Fibroblast of lung (primary cell): Measurements from ENCODE around the gene MYOZ1. TPM values are rescaled to one million over a fixed set of nuclear protein-coding genes. Genes with fewer than 3 reads are reported as not detected.

Experiments
- DNase-seq, 2 donors: peaks; one replicate each; pipeline versions ENCODE4 v3.0.0 to v3.0.0-alpha.2; 2010; ENCODE audit warnings: low read depth in 2 of 2
- H2AFZ ChIP-seq: 2 replicates; pipeline ENCODE4 v1.5.1; 2012; ENCODE audit warnings: low read length, control low read depth, inconsistent platforms
- H3K27ac ChIP-seq: 2 replicates; pipeline ENCODE4 v1.5.1; 2011; ENCODE audit warnings: low read length, control low read depth; ENCODE audit not compliant: insufficient read depth
- H3K27me3 ChIP-seq: 2 replicates; pipeline ENCODE4 v1.5.1; 2011; ENCODE audit warnings: mild to moderate bottlenecking, low read length; ENCODE audit not compliant: control insufficient read depth, insufficient read depth
- H3K36me3 ChIP-seq: 2 replicates; pipeline ENCODE4 v1.5.1; 2011; ENCODE audit warnings: low read length; ENCODE audit not compliant: control insufficient read depth, insufficient read depth
- H3K4me1 ChIP-seq: 2 replicates; pipeline ENCODE4 v1.5.1; 2011; ENCODE audit warnings: low read length; ENCODE audit not compliant: control insufficient read depth, insufficient read depth; ENCODE audit errors: extremely low read depth
- H3K4me2 ChIP-seq: 2 replicates; pipeline ENCODE4 v1.5.1; 2011; ENCODE audit warnings: low read length, control low read depth; ENCODE audit not compliant: insufficient read depth; ENCODE audit errors: extremely low read depth
- H3K4me3 ChIP-seq, 4 experiments: fragments of 200-600 bp in 1 of 4; sonication (generic) in 1 of 4; replicated peaks in 1 of 4; 2 replicates each; pipeline ENCODE4 v1.5.1; 2011 to 2016; ENCODE audit warnings: low read length in 4 of 4, low read depth in 3 of 4, mild to moderate bottlenecking in 3 of 4, control low read depth in 2 of 4, inconsistent platforms in 1 of 4, mixed read lengths in 1 of 4; ENCODE audit not compliant: insufficient read depth in 1 of 4; ENCODE audit errors: control extremely low read depth in 1 of 4
- H3K79me2 ChIP-seq: 2 replicates; pipeline ENCODE4 v1.5.1; 2012; ENCODE audit warnings: mild to moderate bottlenecking, low read length, inconsistent platforms; ENCODE audit not compliant: control insufficient read depth, insufficient read depth
- H3K9ac ChIP-seq: 2 replicates; pipeline ENCODE4 v1.5.1; 2011; ENCODE audit warnings: mild to moderate bottlenecking, low read length, control low read depth; ENCODE audit not compliant: insufficient read depth
- H3K9me3 ChIP-seq: 2 replicates; pipeline ENCODE4 v1.5.1; 2012; ENCODE audit warnings: low read depth, low read length; ENCODE audit not compliant: control insufficient read depth, insufficient read depth
- H4K20me1 ChIP-seq: 2 replicates; pipeline ENCODE4 v1.5.1; 2011; ENCODE audit warnings: low read length; ENCODE audit not compliant: control insufficient read depth, insufficient read depth; ENCODE audit errors: extremely low read depth
- CTCF ChIP-seq, 2 donors: IDR thresholded peaks in 1 of 2; conservative IDR thresholded peaks in 1 of 2; 1 replicate in 1 of 2; 2 replicates in 1 of 2; pipeline ENCODE4 v1.5.1; 2011 to 2012; ENCODE audit warnings: low read length in 2 of 2, control low read depth in 1 of 2, inconsistent platforms in 1 of 2, low read depth in 1 of 2, mild to moderate bottlenecking in 1 of 2
- EZH2 ChIP-seq: IDR thresholded peaks from 2 replicates; pipeline ENCODE4 v1.5.1; 2012; ENCODE audit warnings: low read length, control low read depth, mild to moderate bottlenecking; ENCODE audit errors: missing control alignments
- polyA plus RNA-seq, 2 donors: library from polyadenylated mRNA; depleted of rRNA in 1 of 2; stranded (reverse) in 1 of 2; unstranded in 1 of 2; fragments of >200 nt; gene quantifications; 2 replicates each; pipeline ENCODE4 v1.2.1, GENCODE V29; 2011 to 2012; ENCODE audit warnings: missing spikeins in 1 of 2
- total RNA-seq: library from RNA; depleted of rRNA; stranded (reverse); fragments of >200 nt; gene quantifications from 2 replicates; pipeline ENCODE4 v1.2.1, GENCODE V29; 2014

The MYOZ1 gene
- total and polyA plus RNA-seq, 2 donors (not counting 1 experiment from before 2014, with no cell fraction given): 0.12 to 0.17 TPM

GRCh38 chr10:73593110-73593509, 48.2 kb downstream of the MYOZ1 start:
- Histone ChIP-seq H2AFZ (no peak overlapping the region), H3K4me3 (no peak overlapping the region), H3K27me3 (no peaks in the 10 kb centered on the region), H4K20me1 (no peaks in the 10 kb centered on the region), H3K9me3 (no peaks in the 10 kb centered on the region), H3K27ac (no peak overlapping the region), H3K9ac (no peak overlapping the region), H3K4me2 (no peak overlapping the region), H3K36me3 (no peaks in the 10 kb centered on the region), H3K79me2 (no peaks in the 10 kb centered on the region), H3K4me1 (no peaks in the 10 kb centered on the region)
- DNase-seq: no peak
- TF ChIP-seq CTCF (conservative IDR thresholded peaks at IDR 0.05 in 1 of 2, IDR thresholded peaks at IDR 0.05 in 1 of 2; ENCODE audit: low read depth in 1 of 2, low read length in 2 of 2) (no peak), EZH2 (no peak)

- H3K4me1 ChIP-seq: no peaks in the 10 kb centered on the region
- H3K4me3 ChIP-seq: no peak overlapping the region
- peak overlapping the region; percentile 11 for H2AFZ ChIP-seq
- peak; percentile 30 to 60 for DNase-seq
- H3K4me2 ChIP-seq: peak overlapping the region; percentile 4
- no peak overlapping the region for H3K9ac ChIP-seq
- H3K9me3 ChIP-seq: no peaks in the 10 kb centered on the region
- TF ChIP-seq EZH2: no peak
- no peak for TF ChIP-seq CTCF (conservative IDR thresholded peaks at IDR 0.05 in 1 of 2, IDR thresholded peaks at IDR 0.05 in 1 of 2; ENCODE audit: low read depth in 1 of 2, low read length in 2 of 2)
- H3K36me3 ChIP-seq: no peaks in the 10 kb centered on the region
- H3K27ac ChIP-seq: peak overlapping the region; percentile 14
- H4K20me1 ChIP-seq: no peaks in the 10 kb centered on the region
- no peaks in the 10 kb centered on the region for H3K27me3 ChIP-seq
- H3K79me2 ChIP-seq: no peaks in the 10 kb centered on the region
Observed at GRCh38 chr10:73591935-73592699, 49.2 kb downstream of the MYOZ1 start.

DNA sequence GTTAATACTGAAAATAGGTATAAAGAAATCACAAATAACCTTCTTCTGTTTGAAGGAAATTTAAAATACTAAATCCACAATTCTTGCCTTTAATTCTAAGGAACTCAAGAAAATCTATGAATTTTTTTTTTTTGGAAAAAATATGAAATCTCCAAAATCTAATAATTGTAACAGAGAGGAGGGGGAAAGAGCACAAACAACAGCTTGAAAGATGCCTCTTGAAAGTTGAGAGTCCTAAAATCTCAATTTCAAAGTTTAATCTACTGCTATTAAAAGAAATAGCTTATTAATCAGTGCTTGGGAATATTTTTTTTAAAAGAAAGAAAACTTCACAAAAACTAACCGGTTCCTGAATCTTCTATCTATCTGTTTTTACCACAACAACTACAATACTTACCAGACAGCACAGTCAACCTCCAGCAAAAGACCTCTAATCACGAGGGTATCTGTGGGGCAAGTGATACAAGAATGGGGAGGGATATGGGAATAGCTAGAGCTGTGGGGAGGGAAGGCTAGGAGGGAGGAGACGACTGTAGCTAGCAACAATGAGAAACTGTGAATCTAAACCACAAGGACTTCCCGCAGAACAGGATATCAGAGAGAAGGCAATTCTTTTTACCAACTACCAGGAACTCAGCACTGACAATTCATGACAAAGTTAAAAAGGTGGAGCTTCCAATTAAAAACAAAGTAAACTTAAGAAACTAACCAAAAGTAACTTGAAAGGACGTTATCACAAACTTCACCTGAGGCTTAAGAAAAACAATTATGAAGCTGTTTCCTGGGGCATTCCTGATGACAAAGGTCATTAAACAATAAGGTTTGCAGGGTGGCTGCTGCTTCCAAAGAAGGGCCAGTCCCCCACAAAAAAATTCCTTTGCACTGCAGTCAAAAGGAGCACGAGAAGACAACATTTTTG, 50.1 kb downstream of the MYOZ1 start, which contains the start of gene USP54:
Gene USP54, minus strand, starts transcription at position 462 of the 919 bp plus-strand sequence. CDS start 15,684 bp downstream, outside the sequence.
- Histone ChIP-seq H3K4me1 (peaks cover 4% of the 10 kb centered on the region), H3K79me2 (no peaks in the 10 kb centered on the region), H4K20me1 (no peaks in the 10 kb centered on the region), H3K4me3 (peak within 1 kb of the TSS in 1 of 4 experiments; percentile 3), H3K27ac (peak within 1 kb of the TSS; percentile 14), H3K27me3 (no peaks in the 10 kb centered on the region), H3K4me2 (peak within 1 kb of the TSS; percentile 4), H3K36me3 (no peaks in the 10 kb centered on the region), H3K9me3 (no peaks in the 10 kb centered on the region), H3K9ac (no peak within 1 kb of the TSS), H2AFZ (peak within 1 kb of the TSS; percentile 11)
- peak; percentile 44 to 89 for DNase-seq
- TF ChIP-seq CTCF (conservative IDR thresholded peaks at IDR 0.05 in 1 of 2, IDR thresholded peaks at IDR 0.05 in 1 of 2; ENCODE audit: low read depth in 1 of 2, low read length in 2 of 2) (no peak), EZH2 (no peak)
